SK-N-SH treated with all-trans-retinoic acid at 6 μM for 48 hours (cell line): ENCODE data around the gene CHIC2.

Experiments
- ATAC-seq: fragments of 200-7000 bp; cut with Tn5 transposase; 3 replicates; pipeline ENCODE4 v1.9.1; 2020; ENCODE audit warnings: mild to moderate bottlenecking, moderate library complexity
- ARNTL ChIP-seq: fragments of 450-650 bp; formaldehyde crosslinking; IDR thresholded peaks from 2 replicates; pipeline ENCODE4 v1.5.0; 2020; ENCODE audit warnings: low read depth, mild to moderate bottlenecking, moderate library complexity, borderline replicate concordance
- CREB5 ChIP-seq: fragments of 250-450 bp; sonication (Bioruptor Pico); IDR thresholded peaks from 2 replicates; pipeline ENCODE4 v1.5.1; 2020; ENCODE audit warnings: low read depth, mild to moderate bottlenecking, moderate library complexity
- CSDC2 ChIP-seq: fragments of 250-450 bp; sonication (Bioruptor Pico); IDR thresholded peaks from 2 replicates; pipeline ENCODE4 v1.5.0; 2020; ENCODE audit warnings: mild to moderate bottlenecking, moderate library complexity
- CSRNP3 ChIP-seq: fragments of 250-450 bp; sonication (Bioruptor Pico); IDR thresholded peaks from 2 replicates; pipeline ENCODE4 v1.5.1; 2021; ENCODE audit warnings: mild to moderate bottlenecking, moderate library complexity
- ESRRG ChIP-seq: fragments of 250-450 bp; sonication (Bioruptor Pico); IDR thresholded peaks from 2 replicates; pipeline ENCODE4 v1.6.1; 2021; ENCODE audit warnings: mild to moderate bottlenecking
- GLIS3 ChIP-seq: fragments of 250-450 bp; sonication (Bioruptor Pico); IDR thresholded peaks from 2 replicates; pipeline ENCODE4 v1.5.0; 2020; ENCODE audit warnings: mild to moderate bottlenecking, moderate library complexity
- OSR1 ChIP-seq: fragments of 250-450 bp; sonication (Bioruptor Pico); IDR thresholded peaks from 2 replicates; pipeline ENCODE4 v1.8.0; 2022; ENCODE audit warnings: moderate library complexity, mild to moderate bottlenecking, inconsistent platforms
- PATZ1 ChIP-seq: fragments of 250-450 bp; sonication (Bioruptor Pico); IDR thresholded peaks from 2 replicates; pipeline ENCODE4 v1.8.0; 2020; ENCODE audit warnings: mild to moderate bottlenecking, moderate library complexity, borderline replicate concordance
- PPARA ChIP-seq: fragments of 250-450 bp; sonication (Bioruptor Pico); IDR thresholded peaks from 2 replicates; pipeline ENCODE4 v1.5.0; 2020; ENCODE audit warnings: mild to moderate bottlenecking, borderline replicate concordance
- SNAI2 ChIP-seq: fragments of 250-450 bp; sonication (Bioruptor Pico); IDR thresholded peaks from 2 replicates; pipeline ENCODE4 v1.5.0; 2020; ENCODE audit warnings: mild to moderate bottlenecking, moderate library complexity
- TOX ChIP-seq: fragments of 250-450 bp; sonication (Bioruptor Pico); IDR thresholded peaks from 2 replicates; pipeline ENCODE4 v1.8.0; 2021; ENCODE audit warnings: mild to moderate bottlenecking, moderate library complexity, borderline replicate concordance
- TSHZ2 ChIP-seq: fragments of 250-450 bp; sonication (Bioruptor Pico); IDR thresholded peaks from 2 replicates; pipeline ENCODE4 v1.5.0; 2020; ENCODE audit warnings: mild to moderate bottlenecking, moderate library complexity
- ZC3H10 ChIP-seq: fragments of 250-450 bp; sonication (Bioruptor Pico); IDR thresholded peaks from 2 replicates; pipeline ENCODE4 v1.5.1; 2021; ENCODE audit warnings: mild to moderate bottlenecking, moderate library complexity
- ZFP3 ChIP-seq: fragments of 250-450 bp; sonication (Bioruptor Pico); IDR thresholded peaks from 2 replicates; pipeline ENCODE4 v1.5.0; 2020; ENCODE audit warnings: mild to moderate bottlenecking, moderate library complexity
- ZNF70 ChIP-seq: fragments of 450-650 bp; formaldehyde crosslinking; IDR thresholded peaks from 2 replicates; pipeline ENCODE4 v1.5.0; 2020; ENCODE audit warnings: mild to moderate bottlenecking, moderate library complexity
- ZNF8 ChIP-seq: fragments of 450-650 bp; formaldehyde crosslinking; IDR thresholded peaks from 2 replicates; pipeline ENCODE4 v1.5.0; 2020; ENCODE audit warnings: mild to moderate bottlenecking, moderate library complexity

Gene CHIC2

GRCh38 chr4:54104907-54105306 is 40.5 kb upstream of the CHIC2 start:
- TF ChIP-seq ARNTL (CRISPR knock-in tag): no peak
- no peak for TF ChIP-seq ZFP3
- TF ChIP-seq CSDC2 (CRISPR knock-in tag): no peak
- TF ChIP-seq ZNF70 (CRISPR knock-in tag): no peak
- TF ChIP-seq PATZ1 (CRISPR knock-in tag): no peak
- TF ChIP-seq TOX (CRISPR knock-in tag): no peak
- no peak for TF ChIP-seq SNAI2 (CRISPR knock-in tag)
- TF ChIP-seq ZNF8: no peak
- TF ChIP-seq OSR1: no peak
- no peak for TF ChIP-seq PPARA (CRISPR knock-in tag)
- no peak for TF ChIP-seq ZC3H10 (CRISPR knock-in tag)
- TF ChIP-seq CREB5 (CRISPR knock-in tag): no peak
- TF ChIP-seq TSHZ2 (CRISPR knock-in tag): no peak
- TF ChIP-seq, all 23 proteins: peak for 0
- ATAC-seq: no peak

- TF ChIP-seq CSRNP3 (CRISPR knock-in tag) (no peak), SNAI2 (CRISPR knock-in tag) (no peak), ESRRG (no peak), ZC3H10 (CRISPR knock-in tag) (no peak)
- ATAC-seq: no peak
Observed at GRCh38 chr4:54103190-54103574, 38.8 kb upstream of the CHIC2 start.

- TF ChIP-seq TSHZ2 (CRISPR knock-in tag) (no peak), OSR1 (no peak), ZFP3 (no peak), ZC3H10 (CRISPR knock-in tag) (no peak), TOX (CRISPR knock-in tag) (no peak), ARNTL (CRISPR knock-in tag) (no peak), SNAI2 (CRISPR knock-in tag) (no peak), ESRRG (no peak), CREB5 (CRISPR knock-in tag) (no peak), GLIS3 (CRISPR knock-in tag) (no peak)
Observed at GRCh38 chr4:54102531-54103106, 38.2 kb upstream of the CHIC2 start.

More at GRCh38 chr4:54102531-54103106, 38.2 kb upstream of the CHIC2 start:
- ATAC-seq: no peak
